Prostate gland (tissue), 2 donors: ENCODE data around the gene PRELP. TPM values are rescaled to one million over a fixed set of nuclear protein-coding genes. Genes with fewer than 3 reads are reported as not detected.

ENCODE experiments used
- DNase-seq: peaks from one replicate; pipeline ENCODE4 v3.0.0-alpha.2; 2019; ENCODE audit warnings: low spot score
- H3K27ac ChIP-seq, 2 donors: fragments of 200-600 bp; sonication (generic); 2 replicates each; pipeline ENCODE4 v1.5.1; 2017 to 2019
- H3K27me3 ChIP-seq: fragments of 200-600 bp; sonication (generic); replicated peaks from 2 replicates; pipeline ENCODE4 v1.5.1; 2019; ENCODE audit not compliant: insufficient read depth
- H3K36me3 ChIP-seq, 2 donors: fragments of 200-600 bp; sonication (generic); 1 replicate in 1 of 2; 2 replicates in 1 of 2; pipeline versions ENCODE4 v1.5.1 to v1.8.1; 2017 to 2019
- H3K4me1 ChIP-seq: fragments of 200-600 bp; sonication (generic); replicated peaks from 2 replicates; pipeline ENCODE4 v1.5.1; 2019
- H3K4me3 ChIP-seq, 2 donors: fragments of 200-600 bp; sonication (generic); 2 replicates each; pipeline ENCODE4 v1.5.1; 2017 to 2019
- H3K9me3 ChIP-seq: fragments of 200-600 bp; sonication (generic); 2 replicates; pipeline ENCODE4 v1.5.1; 2017
- POLR2A ChIP-seq: fragments of 450-650 bp; IDR thresholded peaks from one replicate; pipeline ENCODE4 v1.6.1; 2016; ENCODE audit warnings: antibody characterized with exemption, mild to moderate bottlenecking
- POLR2AphosphoS5 ChIP-seq: sonication (generic); formaldehyde crosslinking; IDR thresholded peaks from one replicate; pipeline ENCODE4 v1.6.1; 2017; ENCODE audit warnings: antibody characterized with exemption
- WGBS: methylation state at CpG from one replicate; pipeline ENCODE4 v1.1.5; 2018; 5-methylcytosine and 5-hydroxymethylcytosine counted together
- intact Hi-C: fragments of 100-400 bp; cut with DNase I; formaldehyde crosslinking; loops from one replicate; pipeline ENCODE4 v1.14.2; 2022
- total RNA-seq, 2 donors: library from RNA; depleted of rRNA; stranded (reverse); fragments of >200 nt; gene quantifications; one replicate each; pipeline ENCODE4 v1.1.0, GENCODE V29; 2016
- TF ChIP-seq, protein P1 (sequence below), 4 experiments: fragments of 200-600 bp in 2 of 4; fragments of 450-650 bp in 2 of 4; sonication (generic) in 2 of 4; IDR thresholded peaks; 1 replicate in 3 of 4; 2 replicates in 1 of 4; pipeline ENCODE4 v1.5.1; 2016 to 2019; ENCODE audit warnings: antibody characterized with exemption in 4 of 4, mild to moderate bottlenecking in 2 of 4, moderate library complexity in 2 of 4

Gene PRELP
- total RNA-seq, 2 donors from 2014 or later: 17.9 to 43.2 TPM

DNA sequence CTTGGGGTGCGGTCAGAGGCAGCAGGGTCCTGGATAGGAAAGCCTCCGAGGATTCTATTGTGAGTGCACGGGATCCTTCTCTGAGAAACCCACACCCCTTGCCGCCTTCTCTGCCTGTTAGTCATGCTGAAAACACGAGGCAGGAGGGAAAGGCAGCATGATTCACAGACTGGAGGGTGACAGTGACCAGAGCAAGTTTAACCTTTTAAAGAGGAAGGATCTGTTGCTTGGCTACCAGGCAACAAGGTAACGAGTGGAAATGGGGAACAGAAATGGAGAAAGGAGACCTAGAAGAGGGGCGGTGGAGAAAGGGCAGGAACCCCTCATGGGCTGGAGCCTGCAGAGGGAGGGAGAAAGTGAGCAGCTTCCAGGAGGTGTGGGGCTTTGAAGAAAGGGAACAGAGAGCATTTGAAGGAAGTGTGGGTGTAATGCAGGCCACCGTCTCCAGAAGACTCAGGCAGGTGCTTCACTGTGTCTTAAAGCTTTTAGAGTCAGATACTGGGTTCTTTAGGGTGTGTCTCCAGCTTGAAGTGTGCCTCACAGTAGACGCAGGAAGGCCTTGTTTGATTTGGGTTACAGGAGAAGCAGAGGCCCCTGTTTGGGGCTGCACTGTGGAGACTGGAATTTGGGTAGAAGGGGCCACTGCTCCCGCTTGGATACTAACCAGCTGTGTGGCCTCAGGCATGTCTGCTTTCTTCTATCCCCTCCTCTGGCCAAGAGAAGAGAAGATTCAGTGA lies 37.4 kb downstream of the PRELP start:
- intact Hi-C loops: loop anchor here (5.0 kb wide), 1 partner anchor 44 kb away; no protein-coding TSS in a partner anchor
- Histone ChIP-seq H3K36me3 (no peaks in the 10 kb centered on the region), H3K27me3 (no peaks in the 10 kb centered on the region), H3K9me3 (no peaks in the 10 kb centered on the region), H3K4me3 (no peak overlapping the region), H3K27ac (no peak overlapping the region), H3K4me1 (no peaks in the 10 kb centered on the region)
- 44% methylated on average over 10 of the region's 10 CpGs for WGBS
- peak; percentile 5 for DNase-seq
- TF ChIP-seq POLR2AphosphoS5 (peak; percentile 38), POLR2A (no peak)
- TF ChIP-seq, protein P1, sequence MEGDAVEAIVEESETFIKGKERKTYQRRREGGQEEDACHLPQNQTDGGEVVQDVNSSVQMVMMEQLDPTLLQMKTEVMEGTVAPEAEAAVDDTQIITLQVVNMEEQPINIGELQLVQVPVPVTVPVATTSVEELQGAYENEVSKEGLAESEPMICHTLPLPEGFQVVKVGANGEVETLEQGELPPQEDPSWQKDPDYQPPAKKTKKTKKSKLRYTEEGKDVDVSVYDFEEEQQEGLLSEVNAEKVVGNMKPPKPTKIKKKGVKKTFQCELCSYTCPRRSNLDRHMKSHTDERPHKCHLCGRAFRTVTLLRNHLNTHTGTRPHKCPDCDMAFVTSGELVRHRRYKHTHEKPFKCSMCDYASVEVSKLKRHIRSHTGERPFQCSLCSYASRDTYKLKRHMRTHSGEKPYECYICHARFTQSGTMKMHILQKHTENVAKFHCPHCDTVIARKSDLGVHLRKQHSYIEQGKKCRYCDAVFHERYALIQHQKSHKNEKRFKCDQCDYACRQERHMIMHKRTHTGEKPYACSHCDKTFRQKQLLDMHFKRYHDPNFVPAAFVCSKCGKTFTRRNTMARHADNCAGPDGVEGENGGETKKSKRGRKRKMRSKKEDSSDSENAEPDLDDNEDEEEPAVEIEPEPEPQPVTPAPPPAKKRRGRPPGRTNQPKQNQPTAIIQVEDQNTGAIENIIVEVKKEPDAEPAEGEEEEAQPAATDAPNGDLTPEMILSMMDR (IDR thresholded peaks at IDR 0.05): no peak

DNA sequence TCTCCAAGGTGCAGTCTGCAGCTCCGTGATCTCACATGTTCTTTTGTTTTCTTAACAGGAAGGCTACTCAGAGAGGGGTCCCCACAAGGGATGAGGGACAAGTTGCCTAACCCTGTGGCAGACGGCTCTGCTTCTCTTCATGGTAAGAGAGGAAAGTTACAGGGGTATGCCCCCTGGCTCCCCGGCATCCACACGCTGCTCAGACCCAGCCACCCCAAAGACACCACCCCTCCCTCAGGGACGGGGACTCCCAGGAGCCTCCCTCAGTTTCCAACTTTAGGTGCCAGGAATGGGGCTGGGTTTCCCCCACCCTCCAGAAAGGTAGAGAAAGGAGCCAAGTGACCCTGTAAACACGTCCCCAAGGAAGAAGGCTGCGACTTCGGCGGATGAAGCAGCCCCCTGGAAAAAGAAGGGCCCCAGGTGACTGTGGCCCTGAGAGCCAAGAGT lies 38.0 kb downstream of the PRELP start:
- Histone ChIP-seq H3K36me3 (no peaks in the 10 kb centered on the region), H3K4me3 (no peak overlapping the region), H3K4me1 (no peaks in the 10 kb centered on the region), H3K27me3 (no peaks in the 10 kb centered on the region), H3K9me3 (no peaks in the 10 kb centered on the region), H3K27ac (no peak overlapping the region)
- WGBS: 76% methylated on average over 9 of the region's 9 CpGs
- intact Hi-C loops: loop anchor here (5.0 kb wide), 1 partner anchor 44 kb away; no protein-coding TSS in a partner anchor
- no peak for DNase-seq
- TF ChIP-seq, protein P1 (IDR thresholded peaks at IDR 0.05): no peak
- TF ChIP-seq POLR2A: no peak
- TF ChIP-seq POLR2AphosphoS5: no peak

DNA sequence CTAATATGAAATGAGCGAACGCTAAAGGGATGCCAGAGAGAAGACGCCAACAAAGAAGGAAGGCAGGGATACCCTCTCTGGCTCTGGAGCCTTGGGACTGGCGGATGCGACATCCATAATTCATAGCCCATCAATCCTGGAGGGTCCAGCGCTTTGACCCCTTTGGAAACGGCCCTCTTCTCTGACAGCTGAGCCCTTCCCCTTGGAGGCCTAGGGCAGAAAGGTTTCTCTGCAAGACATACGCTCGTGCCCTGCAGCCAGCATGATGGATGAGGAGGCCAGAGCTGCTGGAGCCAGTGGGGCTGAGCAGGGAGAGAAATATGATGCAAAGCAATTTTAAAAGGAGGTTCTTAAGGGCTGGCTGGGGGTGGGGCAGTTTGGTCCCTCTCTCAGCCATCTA lies 40.6 kb downstream of the PRELP start:
- no peaks in the 10 kb centered on the region for H3K9me3 ChIP-seq
- H3K4me3 ChIP-seq: no peak overlapping the region
- intact Hi-C loops: no loop called here
- no peaks in the 10 kb centered on the region for H3K4me1 ChIP-seq
- H3K27me3 ChIP-seq: no peaks in the 10 kb centered on the region
- no peak overlapping the region for H3K27ac ChIP-seq
- H3K36me3 ChIP-seq: no peaks in the 10 kb centered on the region
- no peak for DNase-seq
- 95% methylated on average over 9 of the region's 9 CpGs for WGBS
- no peak for TF ChIP-seq POLR2A
- TF ChIP-seq, protein P1 (IDR thresholded peaks at IDR 0.05): no peak
- TF ChIP-seq POLR2AphosphoS5: no peak

DNA sequence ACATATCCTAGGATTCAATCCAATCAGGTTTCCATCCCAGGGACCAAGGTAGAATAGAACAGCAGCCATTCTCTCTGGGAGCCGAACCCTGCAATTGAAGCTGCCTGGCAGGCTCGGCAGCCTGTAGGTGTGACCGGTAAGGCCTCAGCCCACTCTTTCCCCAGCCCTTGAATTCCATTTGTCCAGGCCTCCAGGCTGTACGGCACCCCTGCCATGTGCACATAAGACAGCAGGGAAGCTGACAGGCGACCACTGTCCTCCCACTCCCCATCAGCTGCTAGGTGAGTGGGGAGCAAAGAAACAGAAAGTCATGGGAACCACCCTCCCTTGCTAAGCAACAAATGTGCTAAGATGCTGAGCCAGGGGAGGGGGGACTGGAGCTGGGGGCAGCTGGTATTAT lies 41.3 kb downstream of the PRELP start:
- Histone ChIP-seq H3K36me3 (no peaks in the 10 kb centered on the region), H3K4me1 (no peaks in the 10 kb centered on the region), H3K4me3 (no peak overlapping the region), H3K27ac (no peak overlapping the region), H3K9me3 (no peaks in the 10 kb centered on the region), H3K27me3 (no peaks in the 10 kb centered on the region)
- 55% methylated on average over 5 of the region's 5 CpGs for WGBS
- DNase-seq: no peak
- intact Hi-C loops: no loop called here
- TF ChIP-seq, protein P1 (IDR thresholded peaks at IDR 0.05): no peak
- TF ChIP-seq POLR2A (no peak), POLR2AphosphoS5 (no peak)
